Mucosa of descending colon (tissue), 3 donors: ENCODE measurements around the gene CXCL5. TPM values are rescaled to one million over a fixed set of nuclear protein-coding genes. Genes with fewer than 3 reads are reported as not detected.

Experiments
- ATAC-seq: fragments of 200-7000 bp; cut with Tn5 transposase; one replicate; pipeline ENCODE4 v1.9.1; 2020; ENCODE audit warnings: mild to moderate bottlenecking, moderate library complexity
- DNase-seq, 3 donors: peaks; one replicate each; pipeline ENCODE4 v3.0.0-alpha.2; 2020
- H3K36me3 ChIP-seq: fragments of 200-600 bp; one replicate; pipeline ENCODE4 v1.8.0; 2021; ENCODE audit warnings: low read depth, mild to moderate bottlenecking
- H3K4me1 ChIP-seq: fragments of 200-600 bp; one replicate; pipeline ENCODE4 v1.8.0; 2021; ENCODE audit warnings: low read depth, mild to moderate bottlenecking
- H3K4me3 ChIP-seq: fragments of 200-600 bp; one replicate; pipeline ENCODE4 v1.8.0; 2021; ENCODE audit warnings: mild to moderate bottlenecking
- H3K9me3 ChIP-seq: fragments of 200-600 bp; one replicate; pipeline ENCODE4 v1.8.0; 2021; ENCODE audit warnings: mild to moderate bottlenecking
- intact Hi-C, 2 donors: fragments of 100-400 bp; cut with DNase I in 1 of 2; cut with micrococcal nuclease in 1 of 2; formaldehyde crosslinking; loops; one replicate each; pipeline versions ENCODE4 v1.11.0 to v1.11.1; 2022; cut with DNase I, micrococcal nuclease
- total RNA-seq, 3 donors: library from RNA; stranded (reverse); fragmentation: NEBNext Ultra II Directional in 2 of 3; extraction: Animal tissue kit (Norgen Biotek cat#: 25700) in 2 of 3; gene quantifications; one replicate each; pipeline versions ENCODE4 v1.2.1 to v1.2.4, GENCODE V29; 2021 to 2023
- TF ChIP-seq, protein P1 (sequence below): fragments of 200-600 bp; IDR thresholded peaks from one replicate; pipeline ENCODE4 v1.8.0; 2022; ENCODE audit warnings: antibody characterized with exemption, mild to moderate bottlenecking
- donor health status: DM: no; HTN: no; CAD: no; lungs with moderate emphysema.
- donor health status: DM: no; HTN: no; CAD: no.
- donor health status: DM: no; HTN: yes; CAD: no.

Gene CXCL5
- total RNA-seq, 3 donors from 2014 or later: 0.14 TPM; not detected in 2

GRCh38 chr4:73947239-73947985, 51.1 kb downstream of the CXCL5 start:
- intact Hi-C loops: no loop called here
- DNase-seq: no peak
- H3K9me3 ChIP-seq: no peaks in the 10 kb centered on the region
- TF ChIP-seq, protein P1, sequence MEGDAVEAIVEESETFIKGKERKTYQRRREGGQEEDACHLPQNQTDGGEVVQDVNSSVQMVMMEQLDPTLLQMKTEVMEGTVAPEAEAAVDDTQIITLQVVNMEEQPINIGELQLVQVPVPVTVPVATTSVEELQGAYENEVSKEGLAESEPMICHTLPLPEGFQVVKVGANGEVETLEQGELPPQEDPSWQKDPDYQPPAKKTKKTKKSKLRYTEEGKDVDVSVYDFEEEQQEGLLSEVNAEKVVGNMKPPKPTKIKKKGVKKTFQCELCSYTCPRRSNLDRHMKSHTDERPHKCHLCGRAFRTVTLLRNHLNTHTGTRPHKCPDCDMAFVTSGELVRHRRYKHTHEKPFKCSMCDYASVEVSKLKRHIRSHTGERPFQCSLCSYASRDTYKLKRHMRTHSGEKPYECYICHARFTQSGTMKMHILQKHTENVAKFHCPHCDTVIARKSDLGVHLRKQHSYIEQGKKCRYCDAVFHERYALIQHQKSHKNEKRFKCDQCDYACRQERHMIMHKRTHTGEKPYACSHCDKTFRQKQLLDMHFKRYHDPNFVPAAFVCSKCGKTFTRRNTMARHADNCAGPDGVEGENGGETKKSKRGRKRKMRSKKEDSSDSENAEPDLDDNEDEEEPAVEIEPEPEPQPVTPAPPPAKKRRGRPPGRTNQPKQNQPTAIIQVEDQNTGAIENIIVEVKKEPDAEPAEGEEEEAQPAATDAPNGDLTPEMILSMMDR: no peak
- H3K4me1 ChIP-seq: no peaks in the 10 kb centered on the region
- no peaks in the 10 kb centered on the region for H3K36me3 ChIP-seq
- no peak for ATAC-seq
- no peak overlapping the region for H3K4me3 ChIP-seq

DNA sequence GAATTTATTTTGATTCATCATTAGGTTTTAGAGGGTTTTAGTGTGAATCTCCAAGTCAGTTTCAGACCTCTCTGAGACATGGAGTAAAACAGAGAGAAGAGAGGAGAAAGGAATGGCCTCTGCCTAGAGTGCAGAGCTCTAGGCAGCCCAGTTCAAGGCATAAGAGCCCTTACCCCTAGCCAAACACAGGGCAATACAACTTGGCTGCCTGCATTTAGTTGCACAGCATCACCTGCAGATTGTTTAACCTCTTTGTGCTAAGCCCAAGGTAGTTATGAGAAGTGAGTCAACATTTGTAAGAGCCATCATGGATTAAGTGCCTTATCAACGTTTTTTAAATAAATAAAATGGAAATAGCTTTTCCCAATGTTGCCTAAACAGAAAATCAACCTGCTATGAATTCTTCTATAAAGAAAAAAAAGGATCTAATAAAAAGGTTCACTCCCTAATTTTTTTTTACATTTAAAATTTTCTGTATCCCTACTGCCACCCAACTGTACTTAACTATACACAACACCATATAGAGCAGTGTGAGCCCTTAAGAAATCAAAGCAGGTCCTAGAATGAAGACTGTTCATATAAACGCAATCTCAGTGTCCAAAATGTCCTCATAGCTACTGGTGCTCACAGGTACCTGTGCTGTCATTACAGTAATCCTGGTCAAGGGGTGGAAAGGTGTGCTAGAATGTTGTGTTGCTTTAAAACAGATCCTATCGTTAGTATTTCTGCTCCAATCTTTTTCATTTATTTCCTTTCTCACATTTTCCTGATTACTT, 52.6 kb downstream of the CXCL5 start:
- TF ChIP-seq, protein P1: no peak
- Histone ChIP-seq H3K36me3 (no peaks in the 10 kb centered on the region), H3K4me1 (no peaks in the 10 kb centered on the region), H3K9me3 (no peaks in the 10 kb centered on the region), H3K4me3 (no peak overlapping the region)
- DNase-seq: no peak
- ATAC-seq: no peak
- intact Hi-C loops: no loop called here

Other genes with a start within 250 kb of the CXCL5 start
- gene CXCL6, start 162.0 kb downstream of the CXCL5 start, total RNA-seq: under 1 TPM in 2 of 3 donors, not detected in 1; 0.19 to 0.22 TPM
- not detected for gene PF4V1, start 145.4 kb downstream of the CXCL5 start, total RNA-seq
- gene CXCL1, start 129.3 kb downstream of the CXCL5 start, total RNA-seq: 10 to 100 TPM in 1 of 3 donors, 1 to 10 TPM in 2; 3.0 to 21.7 (median 3.2) TPM
- 1 to 10 TPM in 1 of 3 donors, under 1 TPM in 1, not detected in 1; 0.52 to 8.1 TPM for gene PF4, start 16.6 kb downstream of the CXCL5 start, total RNA-seq
- gene PPBP, start 10.5 kb downstream of the CXCL5 start, total RNA-seq: not detected
- 10 to 100 TPM in 1 of 3 donors, 1 to 10 TPM in 2; 2.7 to 30.8 (median 3.9) TPM for gene CXCL3, start 40.0 kb upstream of the CXCL5 start, total RNA-seq
- 10 to 100 TPM in 1 of 3 donors, 1 to 10 TPM in 2; 3.2 to 30.7 (median 7.8) TPM for gene CXCL2, start 100.5 kb upstream of the CXCL5 start, total RNA-seq
- gene MTHFD2L, start 159.4 kb upstream of the CXCL5 start, total RNA-seq: 10 to 100 TPM; 10.7 to 12.9 (median 11.6) TPM